ACC112 (cell line): ENCODE measurements around the gene IL32.
"Not testable (repeated sequence)": the region's sequence is repeated elsewhere in the genome, so short reads cannot be mapped to it uniquely, and the experiment has no call there.

Experiments
- H2AFZ ChIP-seq: fragments of 200-600 bp; sonication (generic); one replicate; pipeline ENCODE4 v1.6.0; 2017; ENCODE audit warnings: antibody characterized with exemption, low read length; ENCODE audit not compliant: unreplicated experiment
- H3K27ac ChIP-seq: fragments of 200-600 bp; sonication (generic); 2 replicates; pipeline ENCODE4 v1.5.1; 2014; ENCODE audit warnings: low read depth, mild to moderate bottlenecking, antibody characterized with exemption, low read length, moderate library complexity
- H3K27me3 ChIP-seq: fragments of 200-600 bp; sonication (generic); 2 replicates; pipeline ENCODE4 v1.6.1; 2014; ENCODE audit warnings: mild to moderate bottlenecking, antibody characterized with exemption, low read length, moderate library complexity, mixed read lengths; ENCODE audit not compliant: insufficient read depth
- H3K36me3 ChIP-seq: fragments of 200-600 bp; sonication (generic); 2 replicates; pipeline ENCODE4 v1.6.1; 2016; ENCODE audit warnings: mild to moderate bottlenecking, antibody characterized with exemption, low read length, moderate library complexity, mixed read lengths; ENCODE audit not compliant: insufficient read depth
- H3K4me1 ChIP-seq: fragments of 200-600 bp; sonication (generic); one replicate; pipeline ENCODE4 v1.6.1; 2016; ENCODE audit warnings: low read length, mixed read lengths; ENCODE audit not compliant: insufficient read depth, unreplicated experiment, control insufficient read depth
- H3K4me3 ChIP-seq: fragments of 200-600 bp; sonication (generic); 2 replicates; pipeline ENCODE4 v1.5.1; 2014; ENCODE audit warnings: mild to moderate bottlenecking, low read depth, low read length
- H3K79me2 ChIP-seq: fragments of 200-600 bp; sonication (generic); one replicate; pipeline ENCODE4 v1.6.0; 2016; ENCODE audit warnings: low read length; ENCODE audit not compliant: control insufficient read depth, unreplicated experiment, insufficient read depth

Gene IL32

DNA sequence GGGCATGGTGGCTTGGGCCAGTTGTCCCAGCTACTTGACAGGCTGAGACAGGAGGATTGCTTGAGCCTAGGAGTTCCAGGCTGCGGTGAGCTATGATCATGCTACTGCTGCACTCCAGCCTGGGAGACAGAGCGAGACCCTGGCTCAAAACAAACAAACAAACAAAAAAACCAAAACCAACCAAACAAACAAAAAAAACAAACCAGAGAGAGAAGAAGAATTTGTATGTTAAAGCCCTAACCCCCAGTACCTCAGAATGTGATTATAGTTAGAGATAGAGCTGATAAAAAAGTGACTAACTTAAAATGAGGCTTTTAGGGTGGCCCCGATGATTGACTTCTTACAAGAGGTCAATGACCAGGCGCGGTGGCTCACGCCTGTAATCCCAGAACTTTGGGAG, 20.7 kb upstream of the IL32 start:
- Histone ChIP-seq H2AFZ (no peak overlapping the region), H3K27me3 (peaks cover 31% of the 10 kb centered on the region), H3K27ac (no peak overlapping the region), H3K4me1 (no peaks in the 10 kb centered on the region), H3K79me2 (no peaks in the 10 kb centered on the region), H3K36me3 (no peaks in the 10 kb centered on the region), H3K4me3 (no peak overlapping the region)

- no peaks in the 10 kb centered on the region for H3K4me1 ChIP-seq
- H3K27ac ChIP-seq, result no peak within 1 kb of the TSS
- no peaks in the 10 kb centered on the region for H3K36me3 ChIP-seq
- H3K79me2 ChIP-seq, result no peaks in the 10 kb centered on the region
- H3K27me3 ChIP-seq, result peaks cover 31% of the 10 kb centered on the region
- peak within 1 kb of the TSS; percentile 43 for H2AFZ ChIP-seq
- peak within 1 kb of the TSS; percentile 71 for H3K4me3 ChIP-seq
Measured at GRCh38 chr16:3045758-3046640, 19.4 kb upstream of the IL32 start, which contains the start of gene MMP25. Gene MMP25 (plus strand): TSS chr16:3046561. CDS start chr16:3046918, 357 bp downstream.

DNA sequence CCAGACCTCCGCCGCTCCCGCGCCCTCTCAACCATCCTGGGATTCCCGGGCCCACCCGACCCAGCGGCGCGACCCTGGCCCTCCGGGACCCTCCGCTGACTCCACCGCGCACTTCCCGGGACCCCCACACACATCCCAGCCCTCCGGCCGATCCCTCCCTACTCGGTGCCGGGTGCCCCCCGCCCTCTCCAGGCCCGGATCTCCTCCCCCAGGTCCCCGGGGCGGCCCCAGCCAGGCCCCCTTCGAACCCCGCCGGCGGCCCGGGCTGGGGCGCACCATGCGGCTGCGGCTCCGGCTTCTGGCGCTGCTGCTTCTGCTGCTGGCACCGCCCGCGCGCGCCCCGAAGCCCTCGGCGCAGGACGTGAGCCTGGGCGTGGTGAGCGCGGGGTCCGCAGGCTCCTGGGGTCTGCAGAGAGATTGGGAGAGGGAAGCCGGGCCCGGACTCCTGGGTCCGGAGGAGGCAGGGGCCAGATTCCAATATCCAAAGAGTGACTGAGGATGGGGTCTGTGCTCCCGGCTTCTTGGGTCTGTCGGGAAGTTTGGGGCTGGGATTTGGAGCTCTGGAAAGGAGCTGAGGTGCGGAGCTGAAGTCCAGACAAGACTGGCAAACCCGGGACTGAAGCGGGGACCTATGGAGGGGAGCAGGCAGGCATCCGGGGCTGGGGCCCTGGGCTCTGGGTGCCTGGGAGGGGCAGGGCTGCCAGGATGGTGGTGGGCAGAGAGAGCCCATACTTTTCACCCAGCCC, 18.6 kb upstream of the IL32 start:
- Histone ChIP-seq H3K27me3 (peaks cover 31% of the 10 kb centered on the region), H2AFZ (no peak overlapping the region), H3K4me1 (no peaks in the 10 kb centered on the region), H3K4me3 (peak overlapping the region; percentile 71), H3K36me3 (no peaks in the 10 kb centered on the region), H3K79me2 (no peaks in the 10 kb centered on the region), H3K27ac (no peak overlapping the region)

- Histone ChIP-seq H3K27ac (no peak overlapping the region), H3K27me3 (peaks cover 31% of the 10 kb centered on the region), H3K4me3 (no peak overlapping the region), H2AFZ (no peak overlapping the region), H3K79me2 (no peaks in the 10 kb centered on the region), H3K4me1 (no peaks in the 10 kb centered on the region), H3K36me3 (no peaks in the 10 kb centered on the region)
Measured at GRCh38 chr16:3047387-3047720, 18.1 kb upstream of the IL32 start.

- peaks cover 31% of the 10 kb centered on the region for H3K27me3 ChIP-seq
- H3K27ac ChIP-seq, result no peak overlapping the region
- H2AFZ ChIP-seq, result no peak overlapping the region
- H3K4me1 ChIP-seq, result no peaks in the 10 kb centered on the region
- H3K36me3 ChIP-seq, result no peaks in the 10 kb centered on the region
- no peak overlapping the region for H3K4me3 ChIP-seq
- H3K79me2 ChIP-seq, result no peaks in the 10 kb centered on the region
Measured at GRCh38 chr16:3049921-3050481, 15.4 kb upstream of the IL32 start.

DNA sequence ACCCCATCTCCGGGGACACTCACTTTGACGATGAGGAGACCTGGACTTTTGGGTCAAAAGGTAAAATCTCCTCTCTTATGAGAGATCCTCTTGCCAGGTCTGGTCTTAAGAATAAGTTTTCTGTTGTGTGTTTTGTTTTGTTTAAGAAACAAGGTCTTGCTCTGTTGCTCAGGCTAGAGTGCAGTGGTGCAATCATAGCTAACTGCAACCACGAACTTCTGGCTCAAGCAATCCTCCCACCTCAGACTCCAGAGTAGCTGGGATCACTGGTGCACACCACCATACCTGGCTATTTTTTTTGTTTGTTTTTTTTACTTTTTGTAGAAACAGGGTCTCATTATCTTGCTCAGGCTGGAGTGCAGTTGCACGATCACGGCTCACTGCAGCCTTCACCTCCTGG, 15.0 kb upstream of the IL32 start:
- Histone ChIP-seq H3K79me2 (no peaks in the 10 kb centered on the region), H3K27me3 (peaks cover 29% of the 10 kb centered on the region), H3K4me3 (no peak overlapping the region), H3K36me3 (no peaks in the 10 kb centered on the region), H3K4me1 (no peaks in the 10 kb centered on the region), H3K27ac (no peak overlapping the region), H2AFZ (no peak overlapping the region)

- Histone ChIP-seq H3K4me1 (no peaks in the 10 kb centered on the region), H3K27ac (no peak overlapping the region), H3K27me3 (peaks cover 25% of the 10 kb centered on the region), H3K79me2 (no peaks in the 10 kb centered on the region), H3K4me3 (no peak overlapping the region), H3K36me3 (no peaks in the 10 kb centered on the region), H2AFZ (no peak overlapping the region)
Measured at GRCh38 chr16:3051009-3051408, 14.4 kb upstream of the IL32 start.

DNA sequence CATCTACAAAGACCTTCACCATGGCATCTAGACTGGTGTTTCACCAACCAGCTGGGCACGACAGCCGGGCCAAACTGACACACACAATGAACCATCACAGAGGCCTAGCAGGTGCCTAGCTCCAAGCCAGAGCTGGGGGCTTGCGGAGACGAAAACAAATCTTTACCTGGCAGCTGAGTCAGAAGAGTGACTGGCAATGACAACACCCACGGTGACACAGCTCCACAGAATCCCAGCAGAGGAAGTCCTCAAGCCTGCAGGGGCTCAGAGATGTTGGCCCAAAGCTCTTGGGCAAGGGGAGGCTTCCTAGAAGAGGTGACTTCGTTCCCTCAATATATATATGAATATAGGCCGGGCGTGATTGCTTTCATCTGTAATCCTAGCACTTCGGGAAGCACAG, 13.9 kb upstream of the IL32 start:
- Histone ChIP-seq H3K79me2 (no peaks in the 10 kb centered on the region), H3K4me3 (no peak overlapping the region), H3K4me1 (no peaks in the 10 kb centered on the region), H3K27me3 (peaks cover 20% of the 10 kb centered on the region), H3K27ac (no peak overlapping the region), H3K36me3 (no peaks in the 10 kb centered on the region), H2AFZ (no peak overlapping the region)

GRCh38 chr16:3052571-3053329, 12.7 kb upstream of the IL32 start:
- H2AFZ ChIP-seq, H3K4me1 ChIP-seq, H3K27ac ChIP-seq, H3K27me3 ChIP-seq, H3K36me3 ChIP-seq, H3K4me3 ChIP-seq, H3K79me2 ChIP-seq: not testable (repeated sequence)

DNA sequence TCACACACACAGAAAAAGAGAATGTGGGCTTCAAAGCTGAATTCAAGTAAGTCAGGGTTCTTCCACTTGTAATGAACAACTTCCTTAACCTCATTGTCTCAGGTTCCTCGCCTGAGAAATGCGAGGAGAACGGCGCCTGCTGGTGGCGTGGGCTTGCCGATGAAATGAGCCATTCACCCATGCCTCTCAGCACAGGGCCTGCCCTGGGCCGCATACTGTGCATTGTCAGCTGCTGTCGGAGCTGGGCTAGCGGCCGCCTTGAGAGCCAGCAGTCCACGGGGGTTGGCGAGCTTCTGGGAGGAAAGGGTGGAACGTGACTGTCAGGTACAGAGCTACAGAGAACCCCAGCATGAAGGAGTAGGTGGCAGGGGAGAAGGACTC, 12.1 kb upstream of the IL32 start:
- not testable (repeated sequence) for H2AFZ ChIP-seq, H3K27me3 ChIP-seq, H3K79me2 ChIP-seq, H3K4me1 ChIP-seq, H3K27ac ChIP-seq, H3K36me3 ChIP-seq, H3K4me3 ChIP-seq
